ENCODE results near the gene PTPRM.

- no peak for TF ChIP-seq CTCF (IDR thresholded peaks at IDR 0.05; ENCODE audit: insufficient read depth, low read length, poor library complexity, severe bottlenecking)
- no peak for TF ChIP-seq EZH2phosphoT487 (conservative IDR thresholded peaks at IDR 0.05; ENCODE audit: low read length)
These were observed 329.8 kb downstream of the PTPRM start for GRCh38 chr18:7896805-7897518.

All from SU-DHL-6 (cell line).